Measurements from ENCODE around the gene GCGR. TPM values are rescaled to one million over a fixed set of nuclear protein-coding genes. Genes with fewer than 3 reads are reported as not detected.

The GCGR gene
- polyA plus RNA-seq, 1 experiment = not detected

- 0 out of 2 replicates have a peak, but pooled peaks have one; percentile 10 for TF ChIP-seq CTCF (IDR thresholded peaks at IDR 0.05; ENCODE audit: insufficient read depth, low read depth, low read length)
- Histone ChIP-seq H3K4me3 (ENCODE audit: low read depth, low read length) (no peak overlapping the region), H3K36me3 (ENCODE audit: control insufficient read depth, insufficient read depth, low read length) (no peaks in the 10 kb centered on the region), H3K27me3 (ENCODE audit: control insufficient read depth, insufficient read depth, low read length) (peaks cover 20% of the 10 kb centered on the region)
- DNase-seq (ENCODE audit: low read depth) = no peak
- CTCF ChIA-PET = interaction anchor here (1.6 kb wide), 1 partner anchor 13 kb away, joined by 4 read pairs; no protein-coding TSS in a partner anchor
- POLR2A ChIA-PET = no interaction called here
Observed at GRCh38 chr17:81808778-81809555, 5.0 kb downstream of the GCGR start.

- DNase-seq (ENCODE audit: low read depth) = no peak
- Histone ChIP-seq H3K36me3 (ENCODE audit: control insufficient read depth, insufficient read depth, low read length) (no peaks in the 10 kb centered on the region), H3K27me3 (ENCODE audit: control insufficient read depth, insufficient read depth, low read length) (peaks cover 20% of the 10 kb centered on the region), H3K4me3 (ENCODE audit: low read depth, low read length) (no peak overlapping the region)
- TF ChIP-seq CTCF (IDR thresholded peaks at IDR 0.05; ENCODE audit: insufficient read depth, low read depth, low read length) = no peak
- ChIA-PET CTCF (no interaction called here), POLR2A (no interaction called here)
Observed at GRCh38 chr17:81809556-81809998, 5.6 kb downstream of the GCGR start.

GRCh38 chr17:81810476-81810875 is 6.5 kb downstream of the GCGR start:
- no peak for TF ChIP-seq CTCF (IDR thresholded peaks at IDR 0.05; ENCODE audit: insufficient read depth, low read depth, low read length)
- H3K4me3 ChIP-seq (ENCODE audit: low read depth, low read length) = no peak overlapping the region
- ChIA-PET CTCF (no interaction called here), POLR2A (no interaction called here)
- H3K36me3 ChIP-seq (ENCODE audit: control insufficient read depth, insufficient read depth, low read length) = no peaks in the 10 kb centered on the region
- peaks cover 15% of the 10 kb centered on the region for H3K27me3 ChIP-seq (ENCODE audit: control insufficient read depth, insufficient read depth, low read length)
- no peak for DNase-seq (ENCODE audit: low read depth)

GRCh38 chr17:81810892-81811704 is 7.1 kb downstream of the GCGR start:
- POLR2A ChIA-PET = no interaction called here
- TF ChIP-seq CTCF (IDR thresholded peaks at IDR 0.05; ENCODE audit: insufficient read depth, low read depth, low read length) = no peak
- no peak overlapping the region for H3K4me3 ChIP-seq (ENCODE audit: low read depth, low read length)
- DNase-seq (ENCODE audit: low read depth) = no peak
- CTCF ChIA-PET = no interaction called here
- H3K36me3 ChIP-seq (ENCODE audit: control insufficient read depth, insufficient read depth, low read length) = no peaks in the 10 kb centered on the region
- H3K27me3 ChIP-seq (ENCODE audit: control insufficient read depth, insufficient read depth, low read length) = peaks cover 10% of the 10 kb centered on the region

Data from BJ (cell line).